GM12878 (cell line): ENCODE measurements around the gene C1orf115. TPM values are rescaled to one million over a fixed set of nuclear protein-coding genes. Genes with fewer than 3 reads are reported as not detected.
A peak's percentile ranks its signal among the peaks of the same experiment; 100 is the strongest.

ENCODE experiments used
- ATAC-seq: fragments of 200-7000 bp; cut with Tn5 transposase; 3 replicates; pipeline ENCODE4 v1.9.1; 2020; ENCODE audit warnings: mild to moderate bottlenecking, moderate library complexity
- BruUV-seq: library from RNA; stranded (reverse); fragments of 400-500 nt; replicated peaks from 2 replicates; lab custom pipeline; 2021; lab: Mats Ljungman, UMichigan
- CTCF ChIA-PET: fragments of 300-600 bp; sonication (Branson Sonifier 250); formaldehyde crosslinking; extraction: SDS; loops from one replicate; lab custom pipeline; 2021; ENCODE audit warnings: inconsistent platforms; lab: Yijun Ruan, JAX
- POLR2A ChIA-PET: fragments of 350-600 bp; formaldehyde crosslinking; extraction: SDS; loops from one replicate; lab custom pipeline; 2021; ENCODE audit warnings: inconsistent platforms; lab: Charles Lee
- RAD21 ChIA-PET: fragments of 300-600 bp; sonication (Branson Sonifier 250); formaldehyde crosslinking; loops from one replicate; lab custom pipeline; 2023; ENCODE audit warnings: antibody characterized with exemption; ENCODE audit not compliant: unreplicated experiment; lab: Charles Lee
- SMC1A ChIA-PET: fragments of 300-600 bp; sonication (Branson Sonifier 250); formaldehyde crosslinking; loops from one replicate; lab custom pipeline; 2023; ENCODE audit not compliant: unreplicated experiment, uncharacterized antibody; lab: Charles Lee
- DNase-seq: peaks from one replicate; pipeline ENCODE4 v3.0.0-alpha.2; 2011; ENCODE audit warnings: low read depth, low spot score
- FAIRE-seq: peaks from 3 replicates; lab custom pipeline; 2011; peaks lifted over from hg19 to GRCh38; lab: Jason Lieb, UNC
- H2AFZ ChIP-seq: 2 replicates; pipeline ENCODE4 v1.6.0; 2011; ENCODE audit warnings: low read depth, low read length, control low read depth; ENCODE audit not compliant: control insufficient read depth
- H3K27ac ChIP-seq: 2 replicates; pipeline ENCODE4 v1.5.1; 2011; ENCODE audit warnings: control low read depth; ENCODE audit not compliant: control insufficient read depth, insufficient read depth
- H3K27me3 ChIP-seq, 2 experiments: replicated peaks in 1 of 2; 2 replicates each; pipeline versions ENCODE4 v1.6.0 to v1.6.1; 2011; ENCODE audit warnings: low read length in 1 of 2; ENCODE audit not compliant: control insufficient read depth in 2 of 2, insufficient read depth in 2 of 2
- H3K36me3 ChIP-seq, 2 experiments: 2 replicates each; pipeline ENCODE4 v1.5.1; 2011; ENCODE audit warnings: low read length in 1 of 2; ENCODE audit not compliant: control insufficient read depth in 2 of 2, insufficient read depth in 2 of 2
- H3K4me1 ChIP-seq: 2 replicates; pipeline ENCODE4 v1.6.1; 2011; ENCODE audit warnings: mild to moderate bottlenecking, low read length, moderate library complexity, mixed read lengths; ENCODE audit not compliant: control insufficient read depth, insufficient read depth
- H3K4me2 ChIP-seq: 2 replicates; pipeline ENCODE4 v1.6.0; 2011; ENCODE audit warnings: control low read depth; ENCODE audit not compliant: control insufficient read depth, insufficient read depth
- H3K4me3 ChIP-seq: fragments of 200-600 bp; sonication (generic); 2 replicates; pipeline ENCODE4 v1.5.1; 2016
- H3K79me2 ChIP-seq: 2 replicates; pipeline ENCODE4 v1.6.0; 2011; ENCODE audit warnings: low read length; ENCODE audit not compliant: control insufficient read depth, insufficient read depth
- H3K9ac ChIP-seq: 2 replicates; pipeline ENCODE4 v1.8.0; 2011; ENCODE audit warnings: low read length, control low read depth, mixed read lengths; ENCODE audit not compliant: control insufficient read depth, insufficient read depth
- H3K9me3 ChIP-seq: replicated peaks from 3 replicates; pipeline ENCODE4 v1.5.1; 2011; ENCODE audit warnings: mild to moderate bottlenecking, low read length; ENCODE audit not compliant: control insufficient read depth, insufficient read depth
- H4K20me1 ChIP-seq: 2 replicates; pipeline ENCODE4 v1.6.0; 2011; ENCODE audit not compliant: control insufficient read depth, insufficient read depth
- BHLHE40 ChIP-seq, 2 experiments: fragments of 450-650 bp in 1 of 2; IDR thresholded peaks; 2 replicates each; pipeline ENCODE4 v1.6.1; 2011 to 2017; ENCODE audit warnings: low read depth in 2 of 2, borderline replicate concordance in 1 of 2, improper control_type of control experiment in 1 of 2, low read length in 1 of 2, mild to moderate bottlenecking in 1 of 2
- GABPA ChIP-seq: IDR thresholded peaks from 2 replicates; pipeline ENCODE4 v1.6.1; 2014; ENCODE audit warnings: antibody characterized with exemption, low read depth, mild to moderate bottlenecking, inconsistent platforms
- IKZF2 ChIP-seq, 2 experiments: fragments of 450-650 bp; IDR thresholded peaks; 2 replicates each; pipeline ENCODE4 v1.6.1; 2017; ENCODE audit warnings: mild to moderate bottlenecking in 2 of 2, moderate library complexity in 2 of 2
- JUNB ChIP-seq: IDR thresholded peaks from 2 replicates; pipeline ENCODE4 v1.6.1; 2016; ENCODE audit warnings: antibody characterized with exemption, mild to moderate bottlenecking
- KAT2A ChIP-seq: conservative IDR thresholded peaks from 2 replicates; pipeline ENCODE4 v1.6.1; 2011; ENCODE audit warnings: low read depth, low read length; ENCODE audit not compliant: control insufficient read depth
- RELA ChIP-seq: fragments of 450-650 bp; IDR thresholded peaks from 2 replicates; pipeline ENCODE4 v1.8.0; 2014; ENCODE audit warnings: borderline replicate concordance; ENCODE audit not compliant: partially characterized antibody
- SIX5 ChIP-seq: IDR thresholded peaks from 2 replicates; pipeline ENCODE4 v1.6.1; 2011; ENCODE audit warnings: mild to moderate bottlenecking, low read depth, low read length, moderate library complexity; ENCODE audit not compliant: severe bottlenecking
- SMAD1 ChIP-seq: fragments of 450-650 bp; IDR thresholded peaks from 2 replicates; pipeline ENCODE4 v1.6.1; 2018; ENCODE audit warnings: mild to moderate bottlenecking, low read depth; ENCODE audit not compliant: partially characterized antibody
- SMC3 ChIP-seq: IDR thresholded peaks from 2 replicates; pipeline ENCODE4 v1.6.1; 2011; ENCODE audit warnings: low read length, improper control_type of control experiment, borderline replicate concordance
- WGBS: methylation state at CpG from one replicate; pipeline ENCODE4 v1.1.6; 2016; ENCODE audit warnings: low lambda C conversion rate; ENCODE audit not compliant: insufficient replicate concordance, insufficient coverage; ENCODE audit errors: missing lambda C conversion rate; 5-methylcytosine and 5-hydroxymethylcytosine counted together
- in situ Hi-C: fragments of 300-500 bp; cut with MboI; formaldehyde crosslinking; loops from 9 replicates; pipeline ENCODE4 v1.14.3; 2018; ENCODE audit warnings: mixed read lengths
- intact Hi-C: fragments of 100-400 bp; cut with micrococcal nuclease; formaldehyde crosslinking; loops from one replicate; pipeline ENCODE4 v1.14.2; 2022; ENCODE audit not compliant: unreplicated experiment
- polyA plus RNA-seq, 11 experiments: library from polyadenylated mRNA; depleted of rRNA in 4 of 11; unstranded in 6 of 11; stranded (reverse) in 5 of 11; fragments of >200 nt; fragmentation: Nextera tagmentation in 4 of 11; fragmentation: Illumina TruSeq in 1 of 11; extraction: Ambion mirVana in 4 of 11; extraction: Trizol in 1 of 11; gene quantifications; 1 replicate in 1 of 11; 2 replicates in 10 of 11; pipeline versions ENCODE4 v1.2.1 to v1.2.3, GENCODE V29; 2011 to 2016; ENCODE audit warnings: inconsistent platforms in 2 of 11, missing spikeins in 2 of 11, low read depth in 1 of 11
- total RNA-seq, 4 experiments: library from RNA; depleted of rRNA in 3 of 4; stranded (reverse); fragments of >200 nt in 3 of 4; fragmentation: Illumina TruSeq in 1 of 4; extraction: Trizol in 1 of 4; gene quantifications; 2 replicates each; pipeline versions ENCODE4 v1.2.1 to v1.2.3, GENCODE V29; 2013 to 2021
- TF ChIP-seq, protein P1 (sequence below): fragments of 450-650 bp; formaldehyde crosslinking; IDR thresholded peaks from 2 replicates; pipeline ENCODE4 v1.5.0; 2022; ENCODE audit warnings: mild to moderate bottlenecking, missing genetic modification characterization
- TF ChIP-seq, protein P2 (sequence below): fragments of 450-650 bp; IDR thresholded peaks from 2 replicates; pipeline ENCODE4 v1.6.1; 2017; ENCODE audit warnings: mild to moderate bottlenecking, moderate library complexity

C1orf115 gene
- total and polyA plus RNA-seq, 10 of the 15 experiments (the other 5 are each of a cell fraction or from before 2014, with no cell fraction given): 0.52 to 5.0 (median 4.1) TPM

DNA sequence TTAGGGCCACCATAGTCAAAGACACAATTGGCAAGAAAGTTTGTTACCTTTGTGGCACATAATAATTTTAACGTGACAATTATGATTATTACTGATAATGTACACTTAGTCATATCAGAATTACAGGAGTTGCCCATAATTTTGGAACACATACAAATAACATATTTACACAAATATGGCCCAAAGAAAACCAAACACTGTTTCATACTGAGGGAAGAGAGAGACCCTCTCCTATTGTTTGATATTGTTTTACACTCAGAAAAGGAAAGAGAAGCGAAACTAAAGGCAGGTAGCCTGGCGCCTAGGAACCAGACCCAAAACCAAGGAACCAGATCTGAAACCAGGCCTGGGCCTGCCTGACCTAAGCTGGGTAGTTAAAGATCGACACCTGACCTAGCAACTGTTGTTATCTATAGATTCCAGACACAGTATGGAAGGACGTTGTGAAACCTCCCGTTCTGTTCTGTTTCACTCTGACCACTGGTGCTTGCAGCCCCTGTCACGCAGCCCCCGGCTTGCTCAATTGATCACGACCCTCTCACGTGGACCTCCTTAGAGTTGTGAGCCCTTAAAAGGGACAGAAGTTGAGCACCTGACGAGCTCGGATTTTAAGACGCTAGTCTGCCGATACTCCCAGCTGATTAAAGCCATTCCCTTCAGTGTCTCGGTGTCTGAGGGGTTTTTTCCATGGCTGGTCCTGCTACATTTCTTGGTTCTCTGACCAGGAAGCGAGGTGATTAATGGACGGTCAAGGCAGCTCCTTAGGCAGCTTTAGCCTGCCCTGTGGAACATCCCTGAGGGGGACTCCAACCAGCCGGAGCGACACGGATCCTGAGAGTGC, 27.9 kb downstream of the C1orf115 start:
- SMC1A ChIA-PET: interaction anchor here (1.0 to 1.2 kb wide), 2 partner anchors 8 to 27 kb away, joined by 3 read pairs; no protein-coding TSS in a partner anchor
- in situ Hi-C loops: no loop called here

More for the DNA sequence above, 27.9 kb downstream of the C1orf115 start:
- no peaks in the 10 kb centered on the region for H3K27me3 ChIP-seq
- TSS peak; percentile 73 for BruUV-seq
- no peak overlapping the region for H3K4me3 ChIP-seq
- no peaks in the 10 kb centered on the region for H3K4me1 ChIP-seq
- ChIA-PET CTCF (interaction anchor here (0.6 to 1.6 kb wide), 6 partner anchors 15 to 1276 kb away, joined by 3 to 7 read pairs (median 4); no protein-coding TSS in a partner anchor), RAD21 (no interaction called here)
- TF ChIP-seq, protein P1, sequence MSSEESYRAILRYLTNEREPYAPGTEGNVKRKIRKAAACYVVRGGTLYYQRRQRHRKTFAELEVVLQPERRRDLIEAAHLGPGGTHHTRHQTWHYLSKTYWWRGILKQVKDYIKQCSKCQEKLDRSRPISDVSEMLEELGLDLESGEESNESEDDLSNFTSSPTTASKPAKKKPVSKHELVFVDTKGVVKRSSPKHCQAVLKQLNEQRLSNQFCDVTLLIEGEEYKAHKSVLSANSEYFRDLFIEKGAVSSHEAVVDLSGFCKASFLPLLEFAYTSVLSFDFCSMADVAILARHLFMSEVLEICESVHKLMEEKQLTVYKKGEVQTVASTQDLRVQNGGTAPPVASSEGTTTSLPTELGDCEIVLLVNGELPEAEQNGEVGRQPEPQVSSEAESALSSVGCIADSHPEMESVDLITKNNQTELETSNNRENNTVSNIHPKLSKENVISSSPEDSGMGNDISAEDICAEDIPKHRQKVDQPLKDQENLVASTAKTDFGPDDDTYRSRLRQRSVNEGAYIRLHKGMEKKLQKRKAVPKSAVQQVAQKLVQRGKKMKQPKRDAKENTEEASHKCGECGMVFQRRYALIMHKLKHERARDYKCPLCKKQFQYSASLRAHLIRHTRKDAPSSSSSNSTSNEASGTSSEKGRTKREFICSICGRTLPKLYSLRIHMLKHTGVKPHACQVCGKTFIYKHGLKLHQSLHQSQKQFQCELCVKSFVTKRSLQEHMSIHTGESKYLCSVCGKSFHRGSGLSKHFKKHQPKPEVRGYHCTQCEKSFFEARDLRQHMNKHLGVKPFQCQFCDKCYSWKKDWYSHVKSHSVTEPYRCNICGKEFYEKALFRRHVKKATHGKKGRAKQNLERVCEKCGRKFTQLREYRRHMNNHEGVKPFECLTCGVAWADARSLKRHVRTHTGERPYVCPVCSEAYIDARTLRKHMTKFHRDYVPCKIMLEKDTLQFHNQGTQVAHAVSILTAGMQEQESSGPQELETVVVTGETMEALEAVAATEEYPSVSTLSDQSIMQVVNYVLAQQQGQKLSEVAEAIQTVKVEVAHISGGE (CRISPR knock-in tag): no peak
- TF ChIP-seq, protein P2, sequence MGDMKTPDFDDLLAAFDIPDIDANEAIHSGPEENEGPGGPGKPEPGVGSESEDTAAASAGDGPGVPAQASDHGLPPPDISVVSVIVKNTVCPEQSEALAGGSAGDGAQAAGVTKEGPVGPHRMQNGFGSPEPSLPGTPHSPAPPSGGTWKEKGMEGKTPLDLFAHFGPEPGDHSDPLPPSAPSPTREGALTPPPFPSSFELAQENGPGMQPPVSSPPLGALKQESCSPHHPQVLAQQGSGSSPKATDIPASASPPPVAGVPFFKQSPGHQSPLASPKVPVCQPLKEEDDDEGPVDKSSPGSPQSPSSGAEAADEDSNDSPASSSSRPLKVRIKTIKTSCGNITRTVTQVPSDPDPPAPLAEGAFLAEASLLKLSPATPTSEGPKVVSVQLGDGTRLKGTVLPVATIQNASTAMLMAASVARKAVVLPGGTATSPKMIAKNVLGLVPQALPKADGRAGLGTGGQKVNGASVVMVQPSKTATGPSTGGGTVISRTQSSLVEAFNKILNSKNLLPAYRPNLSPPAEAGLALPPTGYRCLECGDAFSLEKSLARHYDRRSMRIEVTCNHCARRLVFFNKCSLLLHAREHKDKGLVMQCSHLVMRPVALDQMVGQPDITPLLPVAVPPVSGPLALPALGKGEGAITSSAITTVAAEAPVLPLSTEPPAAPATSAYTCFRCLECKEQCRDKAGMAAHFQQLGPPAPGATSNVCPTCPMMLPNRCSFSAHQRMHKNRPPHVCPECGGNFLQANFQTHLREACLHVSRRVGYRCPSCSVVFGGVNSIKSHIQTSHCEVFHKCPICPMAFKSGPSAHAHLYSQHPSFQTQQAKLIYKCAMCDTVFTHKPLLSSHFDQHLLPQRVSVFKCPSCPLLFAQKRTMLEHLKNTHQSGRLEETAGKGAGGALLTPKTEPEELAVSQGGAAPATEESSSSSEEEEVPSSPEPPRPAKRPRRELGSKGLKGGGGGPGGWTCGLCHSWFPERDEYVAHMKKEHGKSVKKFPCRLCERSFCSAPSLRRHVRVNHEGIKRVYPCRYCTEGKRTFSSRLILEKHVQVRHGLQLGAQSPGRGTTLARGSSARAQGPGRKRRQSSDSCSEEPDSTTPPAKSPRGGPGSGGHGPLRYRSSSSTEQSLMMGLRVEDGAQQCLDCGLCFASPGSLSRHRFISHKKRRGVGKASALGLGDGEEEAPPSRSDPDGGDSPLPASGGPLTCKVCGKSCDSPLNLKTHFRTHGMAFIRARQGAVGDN: 0 out of 2 replicates have a peak, but pooled peaks have one; percentile 24
- no peak for TF ChIP-seq KAT2A
- 0 out of 4 replicates have a peak, but pooled peaks of 1 of the 2 experiments have one; percentile 18 for TF ChIP-seq IKZF2 (IDR thresholded peaks at IDR 0.05)
- no peak for TF ChIP-seq GABPA
- no peak for TF ChIP-seq SMC3
- 0 out of 2 replicates have a peak, but pooled peaks have one; percentile 14 for TF ChIP-seq JUNB
- no peak for TF ChIP-seq SIX5
- no peak for TF ChIP-seq RELA
- TF ChIP-seq SMAD1: no peak
- TF ChIP-seq BHLHE40 (IDR thresholded peaks at IDR 0.05; ENCODE audit: borderline replicate concordance in 1 of 2, low read depth in 2 of 2, low read length in 1 of 2): 0 out of 4 replicates have a peak, but pooled peaks of 1 of the 2 experiments have one; percentile 9
- TF ChIP-seq, all 136 proteins: peak for 4
- Histone ChIP-seq H3K79me2 (no peaks in the 10 kb centered on the region), H3K9ac (no peak overlapping the region), H3K4me2 (no peak overlapping the region), H3K27ac (no peak overlapping the region), H4K20me1 (no peaks in the 10 kb centered on the region), H2AFZ (no peak overlapping the region), H3K36me3 (no peaks in the 10 kb centered on the region), H3K9me3 (no peaks in the 10 kb centered on the region)
- no peak for DNase-seq
- FAIRE-seq: no peak
- 48% methylated on average over 20 of the region's 20 CpGs for WGBS
- POLR2A ChIA-PET: no interaction called here
- intact Hi-C loops: no loop called here
- peak; percentile 67 for ATAC-seq
